Uterus (tissue), 4 donors: Measurements from ENCODE around the gene S100A4. TPM values are rescaled to one million over a fixed set of nuclear protein-coding genes. Genes with fewer than 3 reads are reported as not detected.
"Not testable (repeated sequence)": the region's sequence is repeated elsewhere in the genome, so short reads cannot be mapped to it uniquely, and the experiment has no call there.

ENCODE experiments used
- DNase-seq, 2 donors: peaks; one replicate each; pipeline ENCODE4 v3.0.0-alpha.2; 2019 to 2020
- H3K27ac ChIP-seq, 2 donors: fragments of 200-600 bp; sonication (generic); 1 replicate in 1 of 2; 2 replicates in 1 of 2; pipeline ENCODE4 v1.5.1; 2016 to 2018
- H3K27me3 ChIP-seq, 2 donors: fragments of 200-600 bp; sonication (generic); one replicate each; pipeline ENCODE4 v1.5.1; 2018 to 2019; ENCODE audit warnings: control low read depth in 1 of 2
- H3K36me3 ChIP-seq, 2 donors: fragments of 200-600 bp; sonication (generic); one replicate each; pipeline ENCODE4 v1.5.1; 2019; ENCODE audit warnings: control low read depth in 1 of 2
- H3K4me1 ChIP-seq, 2 donors: fragments of 200-600 bp; sonication (generic); one replicate each; pipeline ENCODE4 v1.5.1; 2018 to 2019; ENCODE audit warnings: control low read depth in 1 of 2
- H3K4me3 ChIP-seq, 2 donors: fragments of 200-600 bp; sonication (generic); 1 replicate in 1 of 2; 2 replicates in 1 of 2; pipeline ENCODE4 v1.5.1; 2018 to 2019; ENCODE audit warnings: mild to moderate bottlenecking in 1 of 2
- H3K9me3 ChIP-seq, 2 donors: fragments of 200-600 bp; sonication (generic); one replicate each; pipeline ENCODE4 v1.5.1; 2019; ENCODE audit warnings: control low read depth in 1 of 2
- POLR2A ChIP-seq, 2 donors: fragments of 450-650 bp; IDR thresholded peaks; one replicate each; pipeline ENCODE4 v1.6.1; 2016; ENCODE audit warnings: antibody characterized with exemption in 2 of 2, mild to moderate bottlenecking in 1 of 2, moderate library complexity in 1 of 2
- intact Hi-C: fragments of 100-400 bp; cut with DNase I; formaldehyde crosslinking; loops from one replicate; pipeline ENCODE4 v1.15.1; 2023; ENCODE audit warnings: low total_unique reads
- total RNA-seq, 4 donors: library from RNA; depleted of rRNA in 3 of 4; stranded (reverse); fragments of >200 nt in 3 of 4; gene quantifications; one replicate each; pipeline versions ENCODE4 v1.1.0 to v1.2.4, GENCODE V29; 2014 to 2023
- TF ChIP-seq, protein P1 (sequence below), 4 experiments: fragments of 200-600 bp in 2 of 4; fragments of 450-650 bp in 2 of 4; sonication (generic) in 2 of 4; IDR thresholded peaks; one replicate each; pipeline ENCODE4 v1.5.1; 2016 to 2019; ENCODE audit warnings: antibody characterized with exemption in 4 of 4, mild to moderate bottlenecking in 2 of 4, moderate library complexity in 1 of 4
- donor health status: DM: yes; HTN: yes; CAD: no.

The S100A4 gene
- total RNA-seq, 4 donors from 2014 or later: 58.9 to 226 (median 155) TPM

DNA sequence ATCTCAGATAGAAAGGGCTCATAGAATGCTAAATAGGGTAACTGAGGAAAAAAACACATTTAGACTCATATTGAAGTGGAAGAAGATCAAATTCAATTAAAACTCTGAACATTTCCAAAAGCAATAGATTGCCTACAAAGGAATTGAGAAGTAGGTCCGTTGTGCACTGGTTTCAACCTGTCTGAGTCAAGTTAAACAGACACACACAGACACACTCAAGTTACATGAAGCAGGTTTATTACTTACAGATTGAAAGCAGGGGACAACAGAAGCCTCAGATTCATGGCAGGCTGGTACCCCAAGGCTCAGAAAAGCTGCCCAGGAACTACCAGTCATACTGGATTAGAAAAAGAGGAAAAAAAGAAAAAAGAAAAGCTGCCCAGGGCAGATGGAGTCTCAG lies 40.7 kb upstream of the S100A4 start:
- no peaks in the 10 kb centered on the region for H3K27me3 ChIP-seq
- intact Hi-C loops: no loop called here
- no peak overlapping the region for H3K27ac ChIP-seq
- no peaks in the 10 kb centered on the region for H3K36me3 ChIP-seq
- H3K4me1 ChIP-seq: no peaks in the 10 kb centered on the region
- TF ChIP-seq POLR2A (IDR thresholded peaks at IDR 0.05): no peak
- TF ChIP-seq, protein P1, sequence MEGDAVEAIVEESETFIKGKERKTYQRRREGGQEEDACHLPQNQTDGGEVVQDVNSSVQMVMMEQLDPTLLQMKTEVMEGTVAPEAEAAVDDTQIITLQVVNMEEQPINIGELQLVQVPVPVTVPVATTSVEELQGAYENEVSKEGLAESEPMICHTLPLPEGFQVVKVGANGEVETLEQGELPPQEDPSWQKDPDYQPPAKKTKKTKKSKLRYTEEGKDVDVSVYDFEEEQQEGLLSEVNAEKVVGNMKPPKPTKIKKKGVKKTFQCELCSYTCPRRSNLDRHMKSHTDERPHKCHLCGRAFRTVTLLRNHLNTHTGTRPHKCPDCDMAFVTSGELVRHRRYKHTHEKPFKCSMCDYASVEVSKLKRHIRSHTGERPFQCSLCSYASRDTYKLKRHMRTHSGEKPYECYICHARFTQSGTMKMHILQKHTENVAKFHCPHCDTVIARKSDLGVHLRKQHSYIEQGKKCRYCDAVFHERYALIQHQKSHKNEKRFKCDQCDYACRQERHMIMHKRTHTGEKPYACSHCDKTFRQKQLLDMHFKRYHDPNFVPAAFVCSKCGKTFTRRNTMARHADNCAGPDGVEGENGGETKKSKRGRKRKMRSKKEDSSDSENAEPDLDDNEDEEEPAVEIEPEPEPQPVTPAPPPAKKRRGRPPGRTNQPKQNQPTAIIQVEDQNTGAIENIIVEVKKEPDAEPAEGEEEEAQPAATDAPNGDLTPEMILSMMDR (IDR thresholded peaks at IDR 0.05): no peak
- no peak overlapping the region for H3K4me3 ChIP-seq
- no peak for DNase-seq
- no peaks in the 10 kb centered on the region for H3K9me3 ChIP-seq

DNA sequence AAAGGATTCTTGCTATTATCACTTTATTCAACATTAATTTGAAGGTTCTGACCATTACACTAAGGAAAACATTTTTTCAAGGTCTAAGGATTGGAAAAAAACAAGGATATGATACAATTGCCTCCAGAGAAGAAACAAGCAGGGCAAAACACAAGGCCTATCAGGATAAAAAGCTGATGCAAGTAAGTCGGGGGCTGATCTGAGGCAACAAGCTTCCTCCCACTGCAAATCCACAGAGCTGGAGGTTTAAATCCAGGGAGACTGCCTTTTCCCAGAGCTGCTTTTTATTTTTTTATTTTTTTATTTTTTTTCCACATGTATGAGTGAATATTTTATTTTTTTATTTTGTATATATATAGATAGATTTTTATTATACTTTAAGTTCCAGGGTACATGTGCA lies 39.4 kb upstream of the S100A4 start:
- Histone ChIP-seq H3K4me1 (no peaks in the 10 kb centered on the region), H3K4me3 (no peak overlapping the region), H3K27ac (no peak overlapping the region), H3K9me3 (no peaks in the 10 kb centered on the region), H3K27me3 (no peaks in the 10 kb centered on the region), H3K36me3 (no peaks in the 10 kb centered on the region)
- TF ChIP-seq, protein P1 (IDR thresholded peaks at IDR 0.05): no peak
- no peak for TF ChIP-seq POLR2A (IDR thresholded peaks at IDR 0.05)
- no peak for DNase-seq
- intact Hi-C loops: no loop called here

DNA sequence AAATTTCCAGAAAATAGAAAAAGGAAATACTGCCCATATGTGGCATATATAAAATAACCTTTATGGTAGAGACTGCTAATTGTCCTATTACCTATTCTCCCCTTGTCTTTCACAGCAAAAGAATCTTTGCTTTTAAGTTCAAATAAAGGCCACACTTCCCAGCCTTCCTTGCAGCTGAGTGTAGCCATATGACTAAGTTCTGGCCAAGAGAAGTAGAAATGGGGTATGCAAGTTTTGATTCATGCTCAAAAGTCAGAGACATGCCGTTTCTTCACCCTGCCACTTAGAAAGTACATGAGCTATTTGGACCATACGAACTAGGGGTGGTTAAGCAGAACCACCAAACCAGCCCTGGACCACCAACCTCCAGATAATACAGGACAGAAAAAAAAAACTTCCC lies 38.4 kb upstream of the S100A4 start:
- Histone ChIP-seq H3K27ac (no peak overlapping the region), H3K27me3 (no peaks in the 10 kb centered on the region), H3K4me3 (no peak overlapping the region), H3K9me3 (no peaks in the 10 kb centered on the region), H3K36me3 (no peaks in the 10 kb centered on the region), H3K4me1 (no peaks in the 10 kb centered on the region)
- intact Hi-C loops: no loop called here
- no peak for TF ChIP-seq POLR2A (IDR thresholded peaks at IDR 0.05)
- TF ChIP-seq, protein P1 (IDR thresholded peaks at IDR 0.05): no peak
- no peak for DNase-seq

DNA sequence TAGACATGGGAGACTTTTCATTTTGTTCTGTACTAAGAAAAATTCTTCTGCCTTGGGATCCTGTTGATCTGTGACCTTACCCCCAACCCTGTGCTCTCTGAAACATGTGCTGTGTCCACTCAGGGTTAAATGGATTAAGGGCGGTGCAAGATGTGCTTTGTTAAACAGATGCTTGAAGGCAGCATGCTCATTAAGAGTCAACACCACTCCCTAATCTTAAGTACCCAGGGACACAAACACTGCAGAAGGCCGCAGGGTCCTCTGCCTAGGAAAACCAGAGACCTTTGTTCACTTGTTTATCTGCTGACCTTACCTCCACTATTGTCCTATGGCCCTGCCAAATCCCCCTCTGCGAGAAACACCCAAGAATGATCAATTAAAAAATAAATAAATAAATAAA lies 37.9 kb upstream of the S100A4 start:
- H3K4me1 ChIP-seq, H3K9me3 ChIP-seq, H3K4me3 ChIP-seq, intact Hi-C loops, H3K36me3 ChIP-seq, H3K27me3 ChIP-seq, H3K27ac ChIP-seq, DNase-seq: not testable (repeated sequence)

DNA sequence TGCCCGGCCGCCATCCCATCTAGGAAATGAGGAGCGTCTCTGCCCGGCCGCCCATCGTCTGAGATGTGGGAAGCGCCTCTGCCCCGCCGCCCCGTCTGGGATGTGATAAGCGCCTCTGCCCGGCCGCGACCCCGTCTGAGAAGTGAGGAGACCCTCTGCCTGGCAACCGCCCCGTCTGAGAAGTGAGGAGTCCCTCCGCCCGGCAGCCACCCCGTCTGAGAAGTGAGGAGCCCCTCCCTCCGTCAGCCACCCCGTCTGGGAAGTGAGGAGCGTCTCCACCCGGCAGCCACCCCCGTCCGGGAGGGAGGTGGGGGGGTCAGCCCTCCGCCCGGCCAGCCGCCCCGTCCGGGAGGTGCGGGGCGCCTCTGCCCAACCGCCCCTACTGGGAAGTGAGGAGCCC lies 37.2 kb upstream of the S100A4 start:
- H3K4me1 ChIP-seq, H3K27me3 ChIP-seq, H3K9me3 ChIP-seq, H3K4me3 ChIP-seq, DNase-seq, H3K27ac ChIP-seq, intact Hi-C loops, H3K36me3 ChIP-seq: not testable (repeated sequence)

DNA sequence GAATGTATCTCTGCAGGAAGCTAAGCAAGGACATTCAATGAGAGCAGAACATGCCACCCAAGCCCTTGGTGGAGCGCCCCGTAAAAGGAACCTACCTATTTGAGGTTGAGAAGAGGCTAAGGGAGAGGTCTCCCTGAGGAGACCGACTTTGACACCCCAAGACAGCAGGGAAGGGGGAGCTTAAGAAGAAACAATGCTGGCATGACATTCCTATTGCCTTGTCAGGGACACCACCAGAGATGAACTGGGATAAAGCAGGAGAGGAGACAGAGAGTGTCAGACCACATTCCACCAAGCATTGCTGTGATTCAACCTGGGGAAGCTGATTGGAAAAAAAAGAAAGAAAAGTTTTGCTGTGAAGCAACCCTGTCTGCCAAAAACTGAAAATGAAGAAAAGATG lies 33.3 kb upstream of the S100A4 start:
- no peak overlapping the region for H3K27ac ChIP-seq
- no peak for DNase-seq
- H3K4me3 ChIP-seq: no peak overlapping the region
- intact Hi-C loops: no loop called here
- H3K9me3 ChIP-seq: no peaks in the 10 kb centered on the region
- no peaks in the 10 kb centered on the region for H3K36me3 ChIP-seq
- H3K4me1 ChIP-seq: no peaks in the 10 kb centered on the region
- TF ChIP-seq, protein P1 (IDR thresholded peaks at IDR 0.05): no peak
- no peak for TF ChIP-seq POLR2A (IDR thresholded peaks at IDR 0.05)
- no peaks in the 10 kb centered on the region for H3K27me3 ChIP-seq
